Parietal lobe (tissue), 2 donors: ENCODE results near the gene TAS2R40. TPM values are rescaled to one million over a fixed set of nuclear protein-coding genes. Genes with fewer than 3 reads are reported as not detected.

Source experiments
- small RNA-seq: library from RNA; depleted of rRNA; stranded (forward); fragments of <200 nt; gene quantifications from one replicate; pipeline ENCODE3, GENCODE V24; 2014; ENCODE audit warnings: low replicate concordance
- total RNA-seq: library from RNA; depleted of rRNA; stranded (reverse); fragments of >200 nt; gene quantifications from one replicate; pipeline ENCODE4 v1.2.3, GENCODE V29; 2014

TAS2R40 gene
- not detected for total RNA-seq

GRCh38 chr7:143221737-143222136 lies at the start of gene TAS2R40:
TSS of gene TAS2R40 (plus strand) at chr7:143222037. CDS start at chr7:143222079, 42 bp downstream.

GRCh38 chr7:143183024-143183423 lies 38.8 kb upstream of the TAS2R40 start, which contains the start of gene TAS2R39:
TSS of gene TAS2R39 (plus strand) at chr7:143183419. CDS start at chr7:143183419, 0 bp downstream.

DNA sequence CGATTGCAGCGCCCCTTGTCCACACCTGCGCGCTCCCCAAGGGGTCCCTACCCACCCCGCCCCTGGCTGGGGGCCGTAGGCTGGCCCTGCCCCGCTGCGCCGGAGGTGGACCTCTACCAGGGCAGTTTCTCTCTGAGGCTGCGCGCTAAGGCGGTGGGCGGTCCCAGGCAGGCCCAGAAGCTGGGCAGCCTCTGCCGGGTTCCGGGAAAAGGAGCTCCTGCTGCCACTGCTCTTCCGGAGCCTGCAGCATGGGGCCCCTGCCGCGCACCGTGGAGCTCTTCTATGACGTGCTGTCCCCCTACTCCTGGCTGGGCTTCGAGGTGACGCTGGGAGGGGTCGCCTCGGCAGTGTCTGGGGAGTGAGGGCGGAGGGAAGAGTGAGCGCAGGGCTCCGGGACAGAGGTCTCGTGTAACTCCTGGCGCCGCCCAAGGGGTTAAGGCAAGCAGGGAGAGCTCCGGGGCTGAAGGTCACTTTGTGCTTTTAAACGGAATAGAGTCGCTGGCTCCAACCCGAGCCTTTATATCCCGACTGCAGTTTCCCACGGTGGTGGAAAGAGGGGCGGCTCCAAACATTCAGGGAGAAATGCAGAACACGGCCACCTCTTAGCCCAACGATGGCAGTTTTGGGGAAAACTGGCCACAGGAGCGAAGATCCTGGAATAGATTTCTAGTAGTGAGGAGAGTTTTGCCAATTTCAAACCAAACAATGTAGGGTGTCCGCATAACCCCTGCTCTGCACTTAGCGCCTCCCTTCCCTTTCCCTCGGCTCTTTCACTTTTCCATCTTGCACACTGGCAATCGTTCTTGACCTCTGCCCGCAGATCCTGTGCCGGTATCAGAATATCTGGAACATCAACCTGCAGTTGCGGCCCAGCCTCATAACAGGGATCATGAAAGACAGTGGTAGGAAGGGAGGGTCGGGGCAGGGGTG lies 41.7 kb downstream of the TAS2R40 start, which contains the start of gene GSTK1:
GSTK1 (plus strand) TSS at position 176 of the 930 bp plus-strand sequence; CDS start at position 249, 73 bp downstream.

Small RNA genes lying within 50 kb of the gene (small RNA-seq; reads per million reads assigned to genes)
- gene AC073342.3 = not detected

Other genes with a start within 250 kb of the TAS2R40 start
- 5.6 TPM for gene OR9A2, start 194.9 kb upstream of the TAS2R40 start, total RNA-seq
- not detected for gene OR6V1, start 169.7 kb upstream of the TAS2R40 start, total RNA-seq
- not detected for gene PIP, start 90.0 kb upstream of the TAS2R40 start, total RNA-seq
- gene TAS2R39, start 38.6 kb upstream of the TAS2R40 start, total RNA-seq = not detected
- 45.1 TPM for gene GSTK1, start 41.4 kb downstream of the TAS2R40 start, total RNA-seq
- gene TMEM139, start 62.9 kb downstream of the TAS2R40 start, total RNA-seq = not detected
- 41.6 TPM for gene CASP2, start 66.3 kb downstream of the TAS2R40 start, total RNA-seq
- gene CLCN1, start 94.1 kb downstream of the TAS2R40 start, total RNA-seq = not detected
- gene FAM131B, start 140.7 kb downstream of the TAS2R40 start, total RNA-seq = 99.5 TPM
- 16.6 TPM for gene ZYX, start 159.3 kb downstream of the TAS2R40 start, total RNA-seq
- not detected for gene EPHA1, start 186.8 kb downstream of the TAS2R40 start, total RNA-seq
- gene TAS2R60, start 221.4 kb downstream of the TAS2R40 start, total RNA-seq = not detected